MCF 10A (cell line): ENCODE data around the gene GH2. TPM values are rescaled to one million over a fixed set of nuclear protein-coding genes. Genes with fewer than 3 reads are reported as not detected.
"Not testable (repeated sequence)": the region's sequence is repeated elsewhere in the genome, so short reads cannot be mapped to it uniquely, and the experiment has no call there.

Experiments
- BruUV-seq: library from RNA; stranded (reverse); fragments of 400-500 nt; replicated peaks from 2 replicates; lab custom pipeline; 2021; lab: Mats Ljungman, UMichigan
- CTCF ChIA-PET: fragments of 300-600 bp; sonication (Branson Sonifier 250); formaldehyde crosslinking; extraction: SDS; loops from one replicate; lab custom pipeline; 2021; ENCODE audit warnings: antibody characterized with exemption, inconsistent platforms; lab: Yijun Ruan, JAX
- POLR2A ChIA-PET: fragments of 300-600, 350-650 bp; sonication (Branson Sonifier 250); formaldehyde crosslinking; extraction: SDS; loops from one replicate; lab custom pipeline; 2020; ENCODE audit warnings: antibody characterized with exemption, inconsistent platforms; lab: Yijun Ruan, JAX
- DNase-seq: peaks from one replicate; pipeline ENCODE4 v3.0.0-alpha.2; 2018; ENCODE audit not compliant: unreplicated experiment
- H3K27ac Mint-ChIP-seq: one replicate; pipeline ENCODE4 v1.8.0; 2022; ENCODE audit warnings: mild to moderate bottlenecking, low read depth, mixed read lengths; ENCODE audit not compliant: unreplicated experiment
- H3K27me3 Mint-ChIP-seq: one replicate; pipeline ENCODE4 v1.8.0; 2022; ENCODE audit warnings: mixed read lengths; ENCODE audit not compliant: insufficient read depth, unreplicated experiment
- H3K36me3 Mint-ChIP-seq: one replicate; pipeline ENCODE4 v1.8.0; 2022; ENCODE audit warnings: mild to moderate bottlenecking, moderate library complexity, mixed read lengths; ENCODE audit not compliant: insufficient read depth, unreplicated experiment
- H3K4me1 Mint-ChIP-seq: one replicate; pipeline ENCODE4 v1.8.0; 2022; ENCODE audit warnings: mixed read lengths; ENCODE audit not compliant: insufficient read depth, unreplicated experiment
- H3K4me3 Mint-ChIP-seq: one replicate; pipeline ENCODE4 v1.8.0; 2022; ENCODE audit warnings: mild to moderate bottlenecking, moderate library complexity, mixed read lengths; ENCODE audit not compliant: unreplicated experiment
- H3K9me3 Mint-ChIP-seq: one replicate; pipeline ENCODE4 v1.8.0; 2022; ENCODE audit warnings: mixed read lengths; ENCODE audit not compliant: unreplicated experiment
- CTCF ChIP-seq: fragments of 200-600 bp; IDR thresholded peaks from one replicate; pipeline ENCODE4 v1.8.0; 2022; ENCODE audit warnings: antibody characterized with exemption, mild to moderate bottlenecking; ENCODE audit not compliant: unreplicated experiment
- intact Hi-C: fragments of 100-400 bp; cut with micrococcal nuclease; formaldehyde crosslinking; loops from 2 replicates; pipeline ENCODE4 v1.14.1; 2022
- total RNA-seq: library from RNA; stranded (reverse); gene quantifications from 2 replicates; pipeline ENCODE4 v1.2.3, GENCODE V29; 2022

The GH2 gene
- total RNA-seq, 1 experiment from 2014 or later, result not detected

- TF ChIP-seq CTCF, result no peak
- no peak for DNase-seq
- Mint-ChIP-seq H3K27ac (no peak overlapping the region), H3K4me3 (no peak overlapping the region), H3K36me3 (no peaks in the 10 kb centered on the region), H3K4me1 (peaks cover 11% of the 10 kb centered on the region), H3K27me3 (no peaks in the 10 kb centered on the region), H3K9me3 (no peaks in the 10 kb centered on the region)
- intact Hi-C loops, result no loop called here
- ChIA-PET POLR2A (interaction anchor here (0.6 to 1.6 kb wide), 3 partner anchors 19 to 1138 kb away, joined by 3 to 6 read pairs (median 4); no protein-coding TSS in a partner anchor), CTCF (interaction anchor here (0.6 to 3.2 kb wide), 3 partner anchors 18 to 645 kb away, joined by 3 to 12 read pairs (median 11); no protein-coding TSS in a partner anchor)
- no TSS peak for BruUV-seq
These were observed 34.1 kb downstream of the GH2 start for GRCh38 chr17:63847525-63848249.

GRCh38 chr17:63845509-63845908 lies 36.2 kb downstream of the GH2 start:
- Mint-ChIP-seq H3K36me3 (peaks cover 5% of the 10 kb centered on the region), H3K4me1 (peaks cover 20% of the 10 kb centered on the region), H3K9me3 (no peaks in the 10 kb centered on the region), H3K27me3 (no peaks in the 10 kb centered on the region), H3K27ac (no peak overlapping the region), H3K4me3 (no peak overlapping the region)
- CTCF ChIA-PET, result interaction anchor here (1.2 to 3.2 kb wide), 2 partner anchors 20 to 22 kb away, joined by 3 to 11 read pairs; no protein-coding TSS in a partner anchor
- POLR2A ChIA-PET, result interaction anchor here (9.6 kb wide), 1 partner anchor 18 kb away, joined by 187 read pairs; the partner anchor contains the start of genes FTSJ3 and PSMC5
- TF ChIP-seq CTCF, result no peak
- intact Hi-C loops, result no loop called here
- DNase-seq, result no peak
- no TSS peak for BruUV-seq

DNA sequence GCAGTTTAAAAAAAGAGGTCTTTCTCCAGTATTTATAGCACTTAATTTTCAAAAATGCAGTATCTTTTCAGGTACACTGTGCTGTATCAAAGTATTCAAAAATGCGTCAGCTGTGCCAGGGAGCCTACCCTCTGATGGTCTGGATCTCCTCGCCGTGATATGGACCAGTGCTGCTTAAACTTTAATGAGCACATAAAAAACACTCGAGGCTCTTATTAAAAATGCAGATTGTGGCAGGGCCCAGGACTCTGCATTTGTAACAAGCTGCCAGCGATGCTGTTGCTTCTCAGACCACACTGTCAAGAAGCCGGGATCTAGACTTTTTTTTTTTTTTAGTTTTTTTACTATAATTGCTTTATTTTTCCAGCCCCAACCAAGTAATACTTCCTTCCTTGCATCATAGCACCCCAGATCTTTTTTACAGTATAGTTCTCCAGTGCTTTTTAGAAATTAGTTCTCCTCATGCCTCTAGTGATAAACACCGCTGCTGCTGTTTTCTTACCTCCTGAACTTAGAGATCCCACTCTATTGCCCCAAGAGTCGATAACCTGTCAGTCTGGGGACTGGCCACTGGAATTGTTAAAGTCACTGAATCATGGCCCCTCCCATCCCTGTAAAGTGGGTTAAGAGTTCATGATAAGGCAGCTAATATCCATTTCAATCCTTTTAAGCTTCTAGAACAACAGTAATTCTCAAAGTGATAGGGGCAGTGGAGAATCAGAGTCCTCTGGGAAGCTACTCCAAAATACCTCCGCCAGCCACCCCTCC lies 37.6 kb downstream of the GH2 start:
- Mint-ChIP-seq H3K27ac (no peak overlapping the region), H3K27me3 (no peaks in the 10 kb centered on the region), H3K9me3 (no peaks in the 10 kb centered on the region), H3K4me1 (peaks cover 23% of the 10 kb centered on the region), H3K4me3 (peak overlapping the region; percentile 93), H3K36me3 (peaks cover 14% of the 10 kb centered on the region)
- BruUV-seq, result no TSS peak
- TF ChIP-seq CTCF, result no peak
- intact Hi-C loops, result no loop called here
- CTCF ChIA-PET, result interaction anchor here (0.6 to 1.2 kb wide), 8 partner anchors 10 to 187 kb away, joined by 3 to 4 read pairs (median 4); no protein-coding TSS in a partner anchor
- POLR2A ChIA-PET, result interaction anchor here (0.7 to 9.6 kb wide), 7 partner anchors 17 to 802 kb away, joined by 3 to 187 read pairs (median 4); partner anchors contain the start of genes CCDC47, DDX42, FTSJ3 and PSMC5
- no peak for DNase-seq

DNA sequence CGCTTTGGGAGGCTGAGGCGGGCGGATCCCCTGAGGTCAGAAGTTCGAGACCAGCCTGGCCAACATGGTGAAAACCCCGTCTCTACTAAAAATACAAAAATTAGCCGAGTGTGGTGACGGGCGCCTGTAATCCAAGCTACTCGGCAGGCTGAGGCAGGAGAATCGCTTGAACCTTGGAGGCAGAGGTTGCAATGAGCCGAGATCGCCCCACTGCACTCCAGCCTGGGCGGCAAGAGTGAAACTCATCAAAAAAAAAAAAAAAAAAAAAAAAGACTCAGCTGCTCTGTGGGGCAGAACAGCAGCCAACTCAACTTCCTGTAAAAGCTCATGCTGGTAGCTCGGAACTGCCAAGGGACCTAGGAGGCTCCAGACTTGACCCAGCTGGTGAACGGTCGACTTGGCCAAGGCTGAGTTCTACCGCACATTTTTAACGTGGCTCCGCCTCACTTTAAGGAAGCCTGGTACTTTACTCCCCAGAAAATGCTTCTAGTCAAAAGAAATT lies 38.3 kb downstream of the GH2 start:
- TSS peak; percentile 74 for BruUV-seq
- ChIA-PET POLR2A (interaction anchor here (0.8 to 9.6 kb wide), 9 partner anchors 16 to 663 kb away, joined by 3 to 187 read pairs (median 9); partner anchors contain the start of genes CCDC47, CEP95, DDX42 and DDX5), CTCF (interaction anchor here (0.6 to 1.1 kb wide), 6 partner anchors 9 to 46 kb away, joined by 3 to 4 read pairs (median 4); no protein-coding TSS in a partner anchor)
- H3K27ac Mint-ChIP-seq, result peak overlapping the region; percentile 90
- intact Hi-C loops, H3K9me3 Mint-ChIP-seq, H3K27me3 Mint-ChIP-seq: not testable (repeated sequence)
- peak; percentile 39 for DNase-seq
- peaks cover 14% of the 10 kb centered on the region for H3K36me3 Mint-ChIP-seq
- peaks cover 30% of the 10 kb centered on the region for H3K4me1 Mint-ChIP-seq
- peak overlapping the region; percentile 93 for H3K4me3 Mint-ChIP-seq
